Tibial nerve (tissue), 4 donors: ENCODE results near the gene TTC39B. TPM values are rescaled to one million over a fixed set of nuclear protein-coding genes. Genes with fewer than 3 reads are reported as not detected.
A peak's percentile ranks its signal among the peaks of the same experiment; 100 is the strongest.

ENCODE experiments used
- DNase-seq, 2 donors: peaks; one replicate each; pipeline ENCODE4 v3.0.0-alpha.2; 2019; ENCODE audit warnings: low spot score in 2 of 2
- H3K27ac ChIP-seq, 4 donors: fragments of 200-600 bp; sonication (generic) in 3 of 4; one replicate each; pipeline ENCODE4 v1.5.1; 2017 to 2019; ENCODE audit warnings: mild to moderate bottlenecking in 1 of 4
- H3K27me3 ChIP-seq, 2 donors: fragments of 200-600 bp; sonication (generic) in 1 of 2; one replicate each; pipeline versions ENCODE4 v1.5.1 to v1.6.0; 2017 to 2019
- H3K36me3 ChIP-seq, 3 donors: fragments of 200-600 bp; sonication (generic); one replicate each; pipeline ENCODE4 v1.5.1; 2018 to 2019
- H3K4me1 ChIP-seq, 4 donors: fragments of 200-600 bp; sonication (generic) in 3 of 4; one replicate each; pipeline ENCODE4 v1.5.1; 2017 to 2019
- H3K4me3 ChIP-seq, 4 donors: fragments of 200-600 bp; sonication (generic) in 3 of 4; one replicate each; pipeline ENCODE4 v1.5.1; 2017 to 2019; ENCODE audit warnings: mild to moderate bottlenecking in 1 of 4, moderate library complexity in 1 of 4
- H3K9me3 ChIP-seq, 4 donors: fragments of 200-600 bp; sonication (generic) in 3 of 4; one replicate each; pipeline ENCODE4 v1.5.1; 2017 to 2019
- CTCF ChIP-seq, 5 experiments: fragments of 200-600 bp in 3 of 5; fragments of 450-650 bp in 2 of 5; sonication (generic) in 3 of 5; IDR thresholded peaks; one replicate each; pipeline ENCODE4 v1.5.1; 2016 to 2019; ENCODE audit warnings: antibody characterized with exemption in 5 of 5, mild to moderate bottlenecking in 3 of 5, moderate library complexity in 2 of 5
- EP300 ChIP-seq, 2 donors: sonication (generic); formaldehyde crosslinking; IDR thresholded peaks; one replicate each; pipeline ENCODE4 v1.6.1; 2017; ENCODE audit warnings: antibody characterized with exemption in 2 of 2, mild to moderate bottlenecking in 1 of 2
- POLR2A ChIP-seq, 2 donors: fragments of 450-650 bp; IDR thresholded peaks; one replicate each; pipeline ENCODE4 v1.6.1; 2017; ENCODE audit warnings: antibody characterized with exemption in 2 of 2, mild to moderate bottlenecking in 2 of 2, moderate library complexity in 2 of 2
- WGBS, 2 donors: methylation state at CpG; one replicate each; pipeline ENCODE4 v1.1.5; 2018; 5-methylcytosine and 5-hydroxymethylcytosine counted together
- total RNA-seq, 4 donors: library from RNA; depleted of rRNA; stranded (reverse); fragments of >200 nt; gene quantifications; one replicate each; pipeline ENCODE4 v1.1.0, GENCODE V29; 2016

The TTC39B gene
- total RNA-seq, 4 donors from 2014 or later = 5.4 to 8.8 (median 7.5) TPM

GRCh38 chr9:15137089-15137488 lies 169.9 kb downstream of the TTC39B start:
- TF ChIP-seq POLR2A (IDR thresholded peaks at IDR 0.05) (no peak), EP300 (IDR thresholded peaks at IDR 0.05) (no peak), CTCF (IDR thresholded peaks at IDR 0.05) (no peak)
- WGBS, 2 donors = 84 to 89% methylated on average over 2 of the region's 2 CpGs
- DNase-seq = no peak
- no peaks in the 10 kb centered on the region for H3K36me3 ChIP-seq
- H3K4me1 ChIP-seq = peaks cover 0 to 7% (median 0%) of the 10 kb centered on the region in 4 donors
- H3K27ac ChIP-seq = no peak overlapping the region
- no peaks in the 10 kb centered on the region for H3K27me3 ChIP-seq
- H3K4me3 ChIP-seq = no peak overlapping the region
- no peaks in the 10 kb centered on the region for H3K9me3 ChIP-seq

GRCh38 chr9:15136646-15137045 lies 170.4 kb downstream of the TTC39B start:
- WGBS, 2 donors = 72 to 86% methylated on average over 5 of the region's 5 CpGs
- TF ChIP-seq EP300 (IDR thresholded peaks at IDR 0.05) (no peak), POLR2A (IDR thresholded peaks at IDR 0.05) (no peak), CTCF (IDR thresholded peaks at IDR 0.05) (no peak)
- Histone ChIP-seq H3K27ac (no peak overlapping the region), H3K4me3 (no peak overlapping the region), H3K9me3 (no peaks in the 10 kb centered on the region), H3K36me3 (no peaks in the 10 kb centered on the region), H3K4me1 (peaks cover 0 to 7% (median 0%) of the 10 kb centered on the region in 4 donors), H3K27me3 (no peaks in the 10 kb centered on the region)
- DNase-seq = no peak

- Histone ChIP-seq H3K9me3 (no peaks in the 10 kb centered on the region), H3K27me3 (no peaks in the 10 kb centered on the region), H3K4me3 (peak overlapping the region in 1 of 4 donors; percentile 6), H3K4me1 (peaks cover 0 to 7% (median 0%) of the 10 kb centered on the region in 4 donors), H3K27ac (no peak overlapping the region), H3K36me3 (no peaks in the 10 kb centered on the region)
- WGBS, 2 donors = 26 to 27% methylated on average over 18 of the region's 18 CpGs
- TF ChIP-seq CTCF (IDR thresholded peaks at IDR 0.05) = peak; percentile 75 to 92 (median 85)
- no peak for TF ChIP-seq POLR2A (IDR thresholded peaks at IDR 0.05)
- DNase-seq = peak; percentile 37 to 75
Measured at GRCh38 chr9:15135164-15135792, 171.7 kb downstream of the TTC39B start.

GRCh38 chr9:15133488-15133887 lies 173.5 kb downstream of the TTC39B start:
- 93 to 94% methylated on average over 3 of the region's 3 CpGs for WGBS, 2 donors
- no peak for DNase-seq
- no peak overlapping the region for H3K4me3 ChIP-seq
- peaks cover 0 to 7% (median 0%) of the 10 kb centered on the region in 4 donors for H3K4me1 ChIP-seq
- H3K27me3 ChIP-seq = no peaks in the 10 kb centered on the region
- TF ChIP-seq EP300 (IDR thresholded peaks at IDR 0.05) = no peak
- TF ChIP-seq CTCF (IDR thresholded peaks at IDR 0.05) = no peak
- TF ChIP-seq POLR2A (IDR thresholded peaks at IDR 0.05) = no peak
- H3K9me3 ChIP-seq = no peaks in the 10 kb centered on the region
- H3K36me3 ChIP-seq = no peaks in the 10 kb centered on the region
- H3K27ac ChIP-seq = no peak overlapping the region

GRCh38 chr9:15132091-15132490 lies 174.9 kb downstream of the TTC39B start:
- 76 to 91% methylated on average over 5 of the region's 5 CpGs for WGBS, 2 donors
- no peaks in the 10 kb centered on the region for H3K36me3 ChIP-seq
- H3K27ac ChIP-seq = no peak overlapping the region
- H3K9me3 ChIP-seq = no peaks in the 10 kb centered on the region
- TF ChIP-seq CTCF (IDR thresholded peaks at IDR 0.05) = no peak
- TF ChIP-seq POLR2A (IDR thresholded peaks at IDR 0.05) = no peak
- no peak for TF ChIP-seq EP300 (IDR thresholded peaks at IDR 0.05)
- DNase-seq = no peak
- no peaks in the 10 kb centered on the region for H3K27me3 ChIP-seq
- H3K4me3 ChIP-seq = no peak overlapping the region
- peaks cover 0 to 7% (median 0%) of the 10 kb centered on the region in 4 donors for H3K4me1 ChIP-seq
